ENCODE data around the gene MTR. TPM values are rescaled to one million over a fixed set of nuclear protein-coding genes. Genes with fewer than 3 reads are reported as not detected.

MTR gene
- total and polyA plus RNA-seq, 9 of the 15 experiments (the other 6 are each of a cell fraction or from before 2014, with no cell fraction given): 3.4 to 44.3 (median 20.3) TPM

- TF ChIP-seq HBP1 (CRISPR knock-in tag; IDR thresholded peaks at IDR 0.05) (no peak), MAZ (CRISPR knock-in tag; conservative IDR thresholded peaks at IDR 0.05 in 1 of 2, IDR thresholded peaks at IDR 0.05 in 1 of 2) (peak; percentile 61 to 72; a peak in 3 of 4 replicates), ZNF583 (CRISPR knock-in tag; IDR thresholded peaks at IDR 0.05) (peak; percentile 80; the same call in 1 of the 2 replicates), GATA2 (CRISPR knock-in tag; IDR thresholded peaks at IDR 0.05) (peak; percentile 91), ZNF584 (CRISPR knock-in tag; IDR thresholded peaks at IDR 0.05; ENCODE audit: low read depth) (no peak), RFX5 (IDR thresholded peaks at IDR 0.05; ENCODE audit: low read depth, low read length) (no peak), ZNF586 (CRISPR knock-in tag; conservative IDR thresholded peaks at IDR 0.05) (no peak), E2F1 (CRISPR knock-in tag; IDR thresholded peaks at IDR 0.05) (no peak), ZNF592 (IDR thresholded peaks at IDR 0.05) (0 out of 2 replicates have a peak, but pooled peaks have one; percentile 42), PHTF2 (CRISPR knock-in tag; IDR thresholded peaks at IDR 0.05) (no peak), GABPB1 (CRISPR knock-in tag; IDR thresholded peaks at IDR 0.05) (no peak), ZC3H11A (IDR thresholded peaks at IDR 0.05; ENCODE audit: low read depth, low read length) (no peak), CBX3 (IDR thresholded peaks at IDR 0.05; ENCODE audit: borderline replicate concordance in 1 of 2, low read length in 2 of 2) (0 out of 3 replicates have a peak, but pooled peaks of 1 of the 2 experiments have one; percentile 33), PRDM10 (IDR thresholded peaks at IDR 0.05; ENCODE audit: partially characterized antibody) (no peak)
These were observed 118.4 kb downstream of the MTR start (continued) for GRCh38 chr1:236913371-236914037.

Measured in K562 (cell line).